Esophagus muscularis mucosa (tissue), 4 donors: ENCODE measurements around the gene ZP2. TPM values are rescaled to one million over a fixed set of nuclear protein-coding genes. Genes with fewer than 3 reads are reported as not detected.
"Not testable (repeated sequence)": the region's sequence is repeated elsewhere in the genome, so short reads cannot be mapped to it uniquely, and the experiment has no call there.

Experiments
- DNase-seq: peaks from one replicate; pipeline ENCODE4 v3.0.0-alpha.2; 2017; ENCODE audit errors: extremely low spot score
- H3K27ac ChIP-seq, 4 donors: fragments of 200-600 bp; sonication (generic); replicated peaks in 1 of 4; 1 replicate in 3 of 4; 2 replicates in 1 of 4; pipeline ENCODE4 v1.5.1; 2016 to 2019; ENCODE audit warnings: mild to moderate bottlenecking in 1 of 4
- H3K27me3 ChIP-seq, 4 donors: fragments of 200-600 bp; sonication (generic); one replicate each; pipeline versions ENCODE4 v1.5.1 to v1.6.0; 2016 to 2019
- H3K36me3 ChIP-seq, 4 donors: fragments of 200-600 bp; sonication (generic); one replicate each; pipeline ENCODE4 v1.5.1; 2016 to 2019
- H3K4me1 ChIP-seq, 4 donors: fragments of 200-600 bp; sonication (generic); one replicate each; pipeline ENCODE4 v1.5.1; 2016 to 2019
- H3K4me3 ChIP-seq, 4 donors: fragments of 200-600 bp; sonication (generic); 1 replicate in 2 of 4; 2 replicates in 2 of 4; pipeline ENCODE4 v1.5.1; 2016 to 2019; ENCODE audit warnings: mild to moderate bottlenecking in 4 of 4, moderate library complexity in 1 of 4
- H3K9me3 ChIP-seq, 4 donors: fragments of 200-600 bp; sonication (generic); 1 replicate in 3 of 4; 2 replicates in 1 of 4; pipeline ENCODE4 v1.5.1; 2016 to 2019
- CTCF ChIP-seq, 3 experiments: fragments of 200-600 bp in 2 of 3; fragments of 450-650 bp in 1 of 3; sonication (generic) in 2 of 3; IDR thresholded peaks; one replicate each; pipeline ENCODE4 v1.5.1; 2017 to 2019; ENCODE audit warnings: antibody characterized with exemption in 3 of 3, mild to moderate bottlenecking in 2 of 3, moderate library complexity in 1 of 3
- EP300 ChIP-seq: sonication (generic); formaldehyde crosslinking; IDR thresholded peaks from one replicate; pipeline ENCODE4 v1.6.1; 2017; ENCODE audit warnings: antibody characterized with exemption
- POLR2A ChIP-seq: fragments of 450-650 bp; IDR thresholded peaks from one replicate; pipeline ENCODE4 v1.6.1; 2017; ENCODE audit warnings: antibody characterized with exemption, moderate library complexity, mild to moderate bottlenecking, low read depth
- POLR2AphosphoS5 ChIP-seq, 2 donors: sonication (generic); formaldehyde crosslinking; IDR thresholded peaks; one replicate each; pipeline ENCODE4 v1.6.1; 2017; ENCODE audit warnings: antibody characterized with exemption in 2 of 2
- WGBS: methylation state at CpG from one replicate; pipeline ENCODE4 v1.1.5; 2018; 5-methylcytosine and 5-hydroxymethylcytosine counted together
- intact Hi-C: fragments of 100-400 bp; cut with DNase I; formaldehyde crosslinking; loops from one replicate; pipeline ENCODE4 v1.15.1; 2023
- total RNA-seq, 4 donors: library from RNA; depleted of rRNA; stranded (reverse); fragments of >200 nt; gene quantifications; one replicate each; pipeline versions ENCODE4 v1.1.0 to v1.2.1, GENCODE V29; 2016

ZP2 gene
- total RNA-seq, 4 donors from 2014 or later, result not detected

- Histone ChIP-seq H3K36me3 (no peaks in the 10 kb centered on the region), H3K27me3 (peaks cover 0 to 11% (median 0%) of the 10 kb centered on the region in 4 donors), H3K9me3 (no peaks in the 10 kb centered on the region), H3K4me1 (no peaks in the 10 kb centered on the region), H3K27ac (no peak overlapping the region), H3K4me3 (no peak overlapping the region)
- TF ChIP-seq EP300 (no peak), CTCF (IDR thresholded peaks at IDR 0.05) (no peak), POLR2AphosphoS5 (IDR thresholded peaks at IDR 0.05) (no peak), POLR2A (no peak)
- intact Hi-C loops, result no loop called here
- no peak for DNase-seq
- WGBS, result 75% methylated on average over 4 of the region's 5 CpGs
Measured at GRCh38 chr16:21199607-21200218, 11.7 kb downstream of the ZP2 start.

DNA sequence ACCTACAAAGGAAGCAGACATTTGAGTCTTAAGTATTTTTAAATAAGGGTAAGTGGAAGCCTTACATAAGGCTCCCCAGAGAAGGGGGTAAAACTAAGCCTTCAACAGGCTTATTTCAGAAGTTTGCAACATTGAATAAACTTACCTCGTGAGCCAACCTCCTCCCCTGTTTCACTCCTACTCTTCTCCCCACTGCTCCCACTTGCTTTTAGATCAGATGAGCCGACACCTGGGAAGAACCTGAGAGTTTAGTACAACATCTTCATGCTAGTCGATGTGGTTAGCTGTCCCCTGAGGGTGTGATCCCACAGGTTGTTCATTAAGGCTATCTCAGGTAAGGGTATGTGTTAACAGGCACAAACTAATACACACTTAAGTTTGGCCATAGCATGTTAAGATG lies 13.8 kb downstream of the ZP2 start:
- DNase-seq, result no peak
- Histone ChIP-seq H3K36me3 (no peaks in the 10 kb centered on the region), H3K27ac (no peak overlapping the region), H3K4me1 (no peaks in the 10 kb centered on the region), H3K9me3 (no peaks in the 10 kb centered on the region), H3K27me3 (peaks cover 0 to 11% (median 0%) of the 10 kb centered on the region in 4 donors), H3K4me3 (no peak overlapping the region)
- intact Hi-C loops, result no loop called here
- TF ChIP-seq POLR2A (no peak), POLR2AphosphoS5 (IDR thresholded peaks at IDR 0.05) (no peak), CTCF (IDR thresholded peaks at IDR 0.05) (no peak), EP300 (no peak)
- WGBS, result 83% methylated on average over 3 of the region's 3 CpGs

- intact Hi-C loops, result no loop called here
- Histone ChIP-seq H3K36me3 (no peaks in the 10 kb centered on the region), H3K27me3 (peaks cover 0 to 11% (median 0%) of the 10 kb centered on the region in 4 donors), H3K27ac (no peak overlapping the region), H3K4me1 (no peaks in the 10 kb centered on the region), H3K4me3 (no peak overlapping the region), H3K9me3 (no peaks in the 10 kb centered on the region)
- 85% methylated on average over 1 of the region's 1 CpG for WGBS
- DNase-seq, result no peak
- TF ChIP-seq POLR2AphosphoS5 (IDR thresholded peaks at IDR 0.05) (no peak), EP300 (no peak), CTCF (IDR thresholded peaks at IDR 0.05) (no peak), POLR2A (no peak)
Measured at GRCh38 chr16:21197112-21197511, 14.3 kb downstream of the ZP2 start.

DNA sequence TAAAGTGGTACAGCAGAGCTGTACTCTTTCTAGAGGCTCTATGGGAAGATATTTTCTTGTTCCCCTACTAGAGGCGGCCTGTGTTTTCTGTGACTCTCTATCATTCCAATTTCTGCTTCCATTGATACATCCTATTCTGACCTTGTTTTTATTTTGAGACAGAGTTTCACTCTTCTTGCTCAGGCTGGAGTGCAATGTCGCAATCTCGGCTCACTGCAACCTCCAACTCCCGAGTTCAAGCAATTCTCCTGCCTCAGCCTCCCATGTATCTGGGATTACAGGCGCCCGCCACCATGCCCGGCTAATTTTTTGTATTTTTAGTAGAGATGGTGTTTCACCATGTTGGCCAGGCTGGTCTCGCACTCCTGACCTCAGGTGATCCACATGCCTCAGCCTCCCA lies 16.0 kb downstream of the ZP2 start:
- intact Hi-C loops, H3K27ac ChIP-seq, H3K36me3 ChIP-seq, DNase-seq, H3K9me3 ChIP-seq, H3K4me1 ChIP-seq, H3K4me3 ChIP-seq, H3K27me3 ChIP-seq: not testable (repeated sequence)
- 92% methylated on average over 8 of the region's 8 CpGs for WGBS

- 60% methylated on average over 6 of the region's 6 CpGs for WGBS
- intact Hi-C loops, result no loop called here
- H3K4me3 ChIP-seq, result no peak overlapping the region
- no peaks in the 10 kb centered on the region for H3K36me3 ChIP-seq
- TF ChIP-seq EP300 (no peak), POLR2A (no peak), CTCF (IDR thresholded peaks at IDR 0.05) (no peak)
- H3K4me1 ChIP-seq, result no peaks in the 10 kb centered on the region
- no peak for DNase-seq
- H3K9me3 ChIP-seq, result no peaks in the 10 kb centered on the region
- peaks cover 0 to 5% (median 0%) of the 10 kb centered on the region in 4 donors for H3K27me3 ChIP-seq
- no peak overlapping the region for H3K27ac ChIP-seq
Measured at GRCh38 chr16:21194771-21195301, 16.5 kb downstream of the ZP2 start.
